ENCODE measurements around the gene ZNF648. TPM values are rescaled to one million over a fixed set of nuclear protein-coding genes. Genes with fewer than 3 reads are reported as not detected.
A peak's percentile ranks its signal among the peaks of the same experiment; 100 is the strongest.
"Not testable (repeated sequence)": the region's sequence is repeated elsewhere in the genome, so short reads cannot be mapped to it uniquely, and the experiment has no call there.

Gene ZNF648
- total RNA-seq, 1 donor from 2014 or later = not detected

DNA sequence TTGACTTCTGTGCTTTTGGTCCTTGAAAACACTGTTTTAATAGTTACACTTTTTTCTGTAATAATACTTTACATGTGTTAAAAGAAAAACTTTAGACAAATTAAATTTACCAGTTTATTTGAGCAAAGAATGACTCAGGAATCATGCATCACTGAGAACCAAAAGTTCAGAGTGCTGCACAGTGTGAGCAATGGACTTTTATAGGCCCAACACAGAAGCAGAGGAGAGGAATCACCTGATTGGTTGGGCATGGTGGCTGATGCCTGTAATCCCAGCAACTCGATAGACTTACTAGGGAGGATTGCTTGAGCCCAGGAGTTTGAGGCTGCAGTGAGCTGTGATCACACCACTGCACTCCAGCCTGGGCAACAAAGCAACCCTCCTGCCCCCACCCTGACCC lies 29.3 kb downstream of the ZNF648 start:
- no peak overlapping the region for H3K27ac Mint-ChIP-seq (ENCODE audit: unreplicated experiment)
- peaks cover 6% of the 10 kb centered on the region for H3K27me3 Mint-ChIP-seq (ENCODE audit: unreplicated experiment)
- H3K36me3 Mint-ChIP-seq (ENCODE audit: unreplicated experiment) = no peaks in the 10 kb centered on the region
- no peak for DNase-seq (ENCODE audit: extremely low spot score, unreplicated experiment)
- TF ChIP-seq, protein P1, sequence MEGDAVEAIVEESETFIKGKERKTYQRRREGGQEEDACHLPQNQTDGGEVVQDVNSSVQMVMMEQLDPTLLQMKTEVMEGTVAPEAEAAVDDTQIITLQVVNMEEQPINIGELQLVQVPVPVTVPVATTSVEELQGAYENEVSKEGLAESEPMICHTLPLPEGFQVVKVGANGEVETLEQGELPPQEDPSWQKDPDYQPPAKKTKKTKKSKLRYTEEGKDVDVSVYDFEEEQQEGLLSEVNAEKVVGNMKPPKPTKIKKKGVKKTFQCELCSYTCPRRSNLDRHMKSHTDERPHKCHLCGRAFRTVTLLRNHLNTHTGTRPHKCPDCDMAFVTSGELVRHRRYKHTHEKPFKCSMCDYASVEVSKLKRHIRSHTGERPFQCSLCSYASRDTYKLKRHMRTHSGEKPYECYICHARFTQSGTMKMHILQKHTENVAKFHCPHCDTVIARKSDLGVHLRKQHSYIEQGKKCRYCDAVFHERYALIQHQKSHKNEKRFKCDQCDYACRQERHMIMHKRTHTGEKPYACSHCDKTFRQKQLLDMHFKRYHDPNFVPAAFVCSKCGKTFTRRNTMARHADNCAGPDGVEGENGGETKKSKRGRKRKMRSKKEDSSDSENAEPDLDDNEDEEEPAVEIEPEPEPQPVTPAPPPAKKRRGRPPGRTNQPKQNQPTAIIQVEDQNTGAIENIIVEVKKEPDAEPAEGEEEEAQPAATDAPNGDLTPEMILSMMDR (IDR thresholded peaks at IDR 0.05) = no peak
- no peak overlapping the region for H3K4me3 Mint-ChIP-seq (ENCODE audit: unreplicated experiment)
- peaks cover 7% of the 10 kb centered on the region for H3K4me1 Mint-ChIP-seq (ENCODE audit: unreplicated experiment)
- H3K9me3 Mint-ChIP-seq (ENCODE audit: unreplicated experiment) = no peaks in the 10 kb centered on the region

DNA sequence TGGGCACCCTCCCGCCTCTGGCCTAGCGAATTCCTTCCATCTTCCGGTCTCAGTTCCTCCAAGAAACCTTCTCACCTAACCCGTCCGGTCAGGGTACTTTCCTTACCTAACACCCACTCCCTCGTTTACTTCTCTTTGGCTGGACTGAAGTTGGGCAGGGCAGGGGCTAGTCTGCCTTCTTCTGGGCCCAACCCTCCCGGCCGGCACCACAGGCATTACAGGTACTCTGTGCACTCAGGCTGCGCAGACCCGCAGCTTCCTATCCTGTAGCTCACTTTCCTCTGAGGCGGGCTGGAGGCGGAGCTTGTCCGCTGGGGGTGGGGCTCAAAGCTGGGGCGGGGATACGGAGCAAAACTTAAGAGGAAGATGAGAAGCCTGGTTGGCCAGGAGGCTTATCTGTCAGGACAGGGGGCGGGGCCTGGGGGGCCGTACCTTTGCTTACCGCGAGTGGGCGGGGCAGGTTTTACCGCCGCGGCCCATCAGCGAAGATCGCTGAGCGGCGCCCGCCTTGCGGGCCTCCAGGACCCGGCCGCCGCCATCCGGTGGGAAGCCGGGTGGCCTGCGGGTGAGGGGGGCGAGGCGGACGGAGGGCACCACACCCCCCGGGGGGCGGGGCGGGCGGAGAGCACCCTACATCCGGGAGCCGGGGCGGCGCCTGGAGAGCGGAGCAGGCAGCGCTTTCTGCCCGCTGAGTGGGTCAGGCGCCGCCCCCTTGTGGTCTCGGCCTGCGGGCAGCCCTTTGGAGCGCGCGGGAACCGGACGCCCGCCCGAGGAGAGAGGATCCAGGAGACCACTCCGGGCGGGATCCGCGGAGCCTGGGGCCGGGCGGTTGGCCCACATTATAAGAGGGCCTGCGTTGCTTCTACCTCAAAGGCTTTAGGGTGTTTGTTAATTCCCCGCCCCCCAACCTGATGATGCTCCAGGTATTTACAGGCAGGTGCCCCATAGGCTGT lies 31.9 kb downstream of the ZNF648 start:
- Mint-ChIP-seq H3K27ac (ENCODE audit: unreplicated experiment) (peak overlapping the region; percentile 90), H3K27me3 (ENCODE audit: unreplicated experiment) (peaks cover 6% of the 10 kb centered on the region), H3K4me3 (ENCODE audit: unreplicated experiment) (peak overlapping the region; percentile 96), H3K36me3 (ENCODE audit: unreplicated experiment) (no peaks in the 10 kb centered on the region), H3K9me3 (ENCODE audit: unreplicated experiment) (no peaks in the 10 kb centered on the region), H3K4me1 (ENCODE audit: unreplicated experiment) (peaks cover 7% of the 10 kb centered on the region)
- TF ChIP-seq, protein P1 (IDR thresholded peaks at IDR 0.05) = peak; percentile 58
- DNase-seq (ENCODE audit: extremely low spot score, unreplicated experiment) = peak; percentile 97

DNA sequence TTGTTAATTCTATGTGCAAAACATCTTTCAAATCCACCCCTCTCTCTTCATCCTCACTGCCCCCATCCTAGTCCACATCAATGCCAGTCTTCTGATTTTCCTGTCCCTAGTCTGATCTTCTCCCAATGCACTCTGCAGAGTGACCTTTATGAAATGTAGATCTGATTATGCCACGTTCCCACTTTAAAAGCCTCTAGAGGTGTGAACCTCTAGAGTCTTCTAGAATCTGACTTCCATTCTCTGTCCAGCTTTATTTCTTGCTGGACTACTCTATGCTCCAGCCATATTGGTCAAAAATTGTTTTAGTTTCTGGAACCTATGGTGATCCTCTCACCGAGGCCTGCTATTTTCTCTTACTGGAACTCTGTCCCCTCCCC lies 32.5 kb downstream of the ZNF648 start:
- peak overlapping the region; percentile 96 for H3K4me3 Mint-ChIP-seq (ENCODE audit: unreplicated experiment)
- peaks cover 7% of the 10 kb centered on the region for H3K4me1 Mint-ChIP-seq (ENCODE audit: unreplicated experiment)
- DNase-seq (ENCODE audit: extremely low spot score, unreplicated experiment) = no peak
- H3K9me3 Mint-ChIP-seq (ENCODE audit: unreplicated experiment) = no peaks in the 10 kb centered on the region
- TF ChIP-seq, protein P1 (IDR thresholded peaks at IDR 0.05) = no peak
- H3K27me3 Mint-ChIP-seq (ENCODE audit: unreplicated experiment) = peaks cover 6% of the 10 kb centered on the region
- H3K36me3 Mint-ChIP-seq (ENCODE audit: unreplicated experiment) = no peaks in the 10 kb centered on the region
- peak overlapping the region; percentile 90 for H3K27ac Mint-ChIP-seq (ENCODE audit: unreplicated experiment)

DNA sequence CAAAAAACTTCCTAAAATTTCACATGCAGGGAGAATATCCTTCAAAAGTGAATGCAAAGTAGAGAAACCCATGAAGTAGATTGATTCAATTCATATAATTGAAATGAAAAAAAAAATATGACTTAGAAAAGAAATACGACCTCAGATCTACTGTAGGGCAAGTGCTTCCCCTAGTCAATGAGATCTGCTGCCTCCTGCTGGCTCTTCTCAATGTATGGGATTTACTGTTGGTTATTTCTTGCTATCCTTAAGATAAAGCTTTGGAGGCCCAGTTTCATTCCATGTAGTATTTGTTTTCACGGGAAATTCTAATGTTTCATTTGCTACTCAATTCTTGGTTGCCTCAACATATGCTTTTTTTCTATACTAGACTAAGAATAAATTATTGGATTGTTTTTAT lies 46.2 kb downstream of the ZNF648 start:
- TF ChIP-seq, protein P1 (IDR thresholded peaks at IDR 0.05) = no peak
- Mint-ChIP-seq H3K4me1 (ENCODE audit: unreplicated experiment) (no peaks in the 10 kb centered on the region), H3K27ac (ENCODE audit: unreplicated experiment) (no peak overlapping the region)

DNA sequence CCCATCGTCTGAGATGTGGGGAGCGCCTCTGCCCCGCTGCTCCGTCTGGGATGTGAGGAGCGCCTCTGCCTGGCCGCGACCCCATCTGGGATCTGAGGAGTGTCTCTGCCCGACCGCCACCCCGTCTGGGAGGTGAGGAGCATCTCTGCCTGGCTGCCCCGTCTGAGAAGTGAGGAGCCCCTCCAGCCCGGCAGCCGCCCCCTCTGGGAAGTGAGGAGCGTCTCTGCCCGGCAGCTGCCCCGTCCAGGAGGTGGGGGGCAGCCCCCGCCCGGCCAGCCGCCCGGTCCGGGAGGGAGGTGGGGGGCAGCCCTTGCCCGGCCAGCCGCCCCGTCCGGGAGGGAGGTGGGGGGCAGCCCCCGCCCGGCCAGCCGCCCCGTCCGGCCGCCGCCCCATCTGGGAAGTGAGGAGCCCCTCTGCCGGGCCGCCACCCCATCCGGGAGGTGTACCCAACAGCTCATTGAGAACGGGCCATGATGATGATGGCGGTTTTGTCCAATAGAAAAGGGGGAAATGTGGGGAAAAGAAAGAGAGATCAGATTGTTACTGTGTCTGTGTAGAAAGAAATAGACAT lies 50.6 kb downstream of the ZNF648 start:
- not testable (repeated sequence) for DNase-seq (ENCODE audit: extremely low spot score, unreplicated experiment); H3K4me3 Mint-ChIP-seq (ENCODE audit: unreplicated experiment); H3K27me3 Mint-ChIP-seq (ENCODE audit: unreplicated experiment); H3K36me3 Mint-ChIP-seq (ENCODE audit: unreplicated experiment); H3K4me1 Mint-ChIP-seq (ENCODE audit: unreplicated experiment); H3K27ac Mint-ChIP-seq (ENCODE audit: unreplicated experiment)
- peaks cover 16% of the 10 kb centered on the region for H3K9me3 Mint-ChIP-seq (ENCODE audit: unreplicated experiment)

More for the DNA sequence above, 46.2 kb downstream of the ZNF648 start:
- no peaks in the 10 kb centered on the region for H3K27me3 Mint-ChIP-seq (ENCODE audit: unreplicated experiment)
- DNase-seq (ENCODE audit: extremely low spot score, unreplicated experiment) = no peak
- no peaks in the 10 kb centered on the region for H3K36me3 Mint-ChIP-seq (ENCODE audit: unreplicated experiment)
- H3K9me3 Mint-ChIP-seq (ENCODE audit: unreplicated experiment) = peaks cover 17% of the 10 kb centered on the region
- H3K4me3 Mint-ChIP-seq (ENCODE audit: unreplicated experiment) = no peak overlapping the region

DNA sequence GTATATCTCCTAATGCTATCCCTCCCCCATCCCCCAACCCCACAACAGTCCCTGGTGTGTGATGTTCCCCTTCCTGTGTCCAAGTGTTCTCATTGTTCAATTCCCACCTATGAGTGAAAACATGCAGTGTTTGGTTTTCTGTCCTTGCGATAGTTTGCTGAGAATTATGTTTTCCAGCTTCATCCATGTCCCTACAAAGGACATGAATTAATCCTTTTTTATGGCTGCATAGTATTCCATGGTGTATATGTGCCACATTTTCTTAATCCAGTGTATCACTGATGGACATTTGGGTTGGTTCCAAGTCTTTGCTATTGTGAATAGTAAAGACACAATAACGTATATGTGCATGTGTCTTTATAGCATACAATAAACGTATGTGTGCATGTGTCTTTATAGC lies 56.1 kb downstream of the ZNF648 start:
- not testable (repeated sequence) for H3K27ac Mint-ChIP-seq (ENCODE audit: unreplicated experiment); H3K4me3 Mint-ChIP-seq (ENCODE audit: unreplicated experiment); DNase-seq (ENCODE audit: extremely low spot score, unreplicated experiment); H3K4me1 Mint-ChIP-seq (ENCODE audit: unreplicated experiment); H3K9me3 Mint-ChIP-seq (ENCODE audit: unreplicated experiment); H3K27me3 Mint-ChIP-seq (ENCODE audit: unreplicated experiment); H3K36me3 Mint-ChIP-seq (ENCODE audit: unreplicated experiment)
